NT2/D1 (cell line): ENCODE data around the gene EFCAB6.

Experiments used
- SUZ12 ChIP-seq: IDR thresholded peaks from 2 replicates; pipeline ENCODE4 v1.6.1; 2011; ENCODE audit not compliant: insufficient read length, insufficient read depth; ENCODE audit errors: extremely low read depth
- YY1 ChIP-seq: IDR thresholded peaks from 2 replicates; pipeline ENCODE4 v1.6.1; 2011; ENCODE audit not compliant: insufficient read length, insufficient read depth
- ZNF274 ChIP-seq: IDR thresholded peaks from 2 replicates; pipeline ENCODE4 v1.6.1; 2011; ENCODE audit warnings: mild to moderate bottlenecking, low read depth, low read length

DNA sequence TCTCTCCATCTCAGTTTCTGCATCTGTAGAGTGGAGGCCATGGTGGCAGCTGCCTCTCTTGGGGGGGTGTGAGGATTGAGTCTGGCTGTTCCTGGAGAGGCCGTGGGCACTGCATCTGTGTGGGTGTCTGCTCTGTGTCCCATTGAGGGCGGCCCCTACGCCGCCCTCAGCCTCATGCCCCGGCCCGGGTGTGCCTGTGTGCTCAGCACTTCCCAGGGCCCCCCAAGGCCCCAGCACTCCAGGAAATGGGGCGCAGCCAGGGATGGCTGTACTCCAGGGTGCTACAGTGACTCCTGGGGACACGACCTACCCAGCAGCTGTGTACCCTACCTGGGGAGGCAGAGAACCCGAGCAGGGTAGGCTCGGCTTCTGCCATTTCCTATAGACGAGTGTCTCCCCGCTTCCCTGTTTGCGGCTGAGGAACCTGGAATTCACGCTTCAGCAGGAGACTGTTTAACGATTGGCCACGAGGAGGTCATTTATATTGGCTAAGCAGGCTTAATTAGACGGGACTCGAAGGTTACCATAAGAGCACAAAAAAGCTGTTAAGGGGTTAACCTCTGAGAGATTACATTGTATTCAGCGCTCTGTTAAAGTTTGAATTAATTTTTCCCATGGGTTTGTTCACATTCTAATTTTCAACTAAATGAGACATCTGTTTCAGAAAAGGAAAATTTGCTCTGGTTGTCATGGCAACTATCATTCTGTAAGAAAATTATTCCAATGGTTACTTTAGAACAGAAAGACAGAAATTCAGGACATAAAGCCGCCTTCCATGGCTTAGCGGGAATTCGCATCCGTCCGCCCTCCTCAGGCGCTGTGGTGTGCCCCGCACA, 323.9 kb downstream of the EFCAB6 start:
- TF ChIP-seq SUZ12 (no peak), YY1 (no peak), ZNF274 (no peak)
